PC-3 (cell line): Measurements from ENCODE around the gene USP53.

Experiments used
- EZH2 ChIP-seq: fragments of 300-600 bp; sonication (generic); IDR thresholded peaks from one replicate; pipeline ENCODE4 v1.6.1; 2017; ENCODE audit warnings: antibody characterized with exemption, mild to moderate bottlenecking, low read length; ENCODE audit not compliant: unreplicated experiment
- TF ChIP-seq, protein P1 (sequence below): fragments of 300-600 bp; sonication (generic); conservative IDR thresholded peaks from 2 replicates; pipeline ENCODE4 v1.5.1; 2017; ENCODE audit warnings: antibody characterized with exemption, low read depth, mild to moderate bottlenecking, low read length

DNA sequence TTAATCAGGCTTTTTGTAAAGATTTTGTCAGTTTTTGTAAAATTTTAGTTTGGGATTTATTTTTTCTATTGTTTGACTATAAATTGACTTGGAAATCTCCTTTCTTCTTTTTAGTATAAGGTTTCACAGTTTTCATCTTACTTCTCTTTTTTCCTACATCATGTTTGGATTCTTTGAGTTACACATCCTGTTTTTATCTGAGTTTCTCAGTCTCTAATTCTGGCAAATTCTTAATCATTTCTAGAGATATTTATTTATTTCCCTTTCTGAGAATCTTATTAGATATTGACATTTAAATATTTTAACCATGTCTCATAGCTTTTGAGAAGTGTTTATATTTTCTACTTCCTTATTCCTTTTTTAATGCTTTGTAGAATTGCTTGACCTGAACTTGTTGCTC, 20.7 kb downstream of the USP53 start:
- no peak for TF ChIP-seq EZH2
- TF ChIP-seq, protein P1, sequence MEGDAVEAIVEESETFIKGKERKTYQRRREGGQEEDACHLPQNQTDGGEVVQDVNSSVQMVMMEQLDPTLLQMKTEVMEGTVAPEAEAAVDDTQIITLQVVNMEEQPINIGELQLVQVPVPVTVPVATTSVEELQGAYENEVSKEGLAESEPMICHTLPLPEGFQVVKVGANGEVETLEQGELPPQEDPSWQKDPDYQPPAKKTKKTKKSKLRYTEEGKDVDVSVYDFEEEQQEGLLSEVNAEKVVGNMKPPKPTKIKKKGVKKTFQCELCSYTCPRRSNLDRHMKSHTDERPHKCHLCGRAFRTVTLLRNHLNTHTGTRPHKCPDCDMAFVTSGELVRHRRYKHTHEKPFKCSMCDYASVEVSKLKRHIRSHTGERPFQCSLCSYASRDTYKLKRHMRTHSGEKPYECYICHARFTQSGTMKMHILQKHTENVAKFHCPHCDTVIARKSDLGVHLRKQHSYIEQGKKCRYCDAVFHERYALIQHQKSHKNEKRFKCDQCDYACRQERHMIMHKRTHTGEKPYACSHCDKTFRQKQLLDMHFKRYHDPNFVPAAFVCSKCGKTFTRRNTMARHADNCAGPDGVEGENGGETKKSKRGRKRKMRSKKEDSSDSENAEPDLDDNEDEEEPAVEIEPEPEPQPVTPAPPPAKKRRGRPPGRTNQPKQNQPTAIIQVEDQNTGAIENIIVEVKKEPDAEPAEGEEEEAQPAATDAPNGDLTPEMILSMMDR = no peak
